Adrenal gland (tissue), 5 donors: ENCODE data around the gene LAPTM5.

Experiments
- POLR2A ChIP-seq, 2 donors: fragments of 450-650 bp; IDR thresholded peaks; one replicate each; pipeline ENCODE4 v1.6.1; 2017; ENCODE audit warnings: antibody characterized with exemption in 2 of 2, mild to moderate bottlenecking in 2 of 2, moderate library complexity in 1 of 2
- TF ChIP-seq, protein P1 (sequence below), 6 experiments: fragments of 450-650 bp in 4 of 6; fragments of 200-600 bp in 2 of 6; sonication (generic) in 1 of 6; IDR thresholded peaks; 1 replicate in 5 of 6; 2 replicates in 1 of 6; pipeline versions ENCODE4 v1.5.1 to v1.8.0; 2016 to 2021; ENCODE audit warnings: antibody characterized with exemption in 6 of 6, mild to moderate bottlenecking in 2 of 6, moderate library complexity in 1 of 6
- donor health status: DM: no; HTN: no; CAD: no.

DNA sequence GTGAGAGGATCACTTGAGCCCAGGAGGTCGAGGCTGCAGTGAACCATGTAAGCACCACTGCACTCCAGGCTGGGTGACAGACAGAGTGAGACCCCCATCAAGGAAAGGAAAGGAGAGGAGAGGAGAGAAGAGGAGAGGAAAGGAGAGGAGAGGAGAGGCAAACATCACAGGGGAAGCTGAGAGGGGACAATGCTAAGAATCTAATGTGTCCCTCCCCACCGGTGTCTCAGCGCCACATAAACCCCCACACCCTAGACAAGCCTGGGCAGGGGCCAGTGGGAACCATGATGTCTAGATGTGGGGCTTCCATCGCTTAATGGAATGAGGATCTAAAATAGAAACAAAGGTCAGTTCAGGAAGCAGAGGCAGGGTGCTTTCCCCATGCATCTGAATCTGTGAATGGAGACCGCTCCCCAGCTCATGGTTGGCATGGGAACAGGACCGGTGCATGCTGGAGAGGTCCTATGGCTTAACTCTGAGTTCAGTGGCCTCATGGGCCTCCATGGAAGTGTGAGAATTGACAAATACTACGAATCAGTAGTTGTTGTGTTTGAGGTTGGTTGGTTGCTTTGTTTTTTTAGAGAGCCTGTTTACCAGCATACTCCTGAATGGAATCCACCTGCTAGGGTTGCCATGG is 16.3 kb upstream of the LAPTM5 start:
- TF ChIP-seq, protein P1, sequence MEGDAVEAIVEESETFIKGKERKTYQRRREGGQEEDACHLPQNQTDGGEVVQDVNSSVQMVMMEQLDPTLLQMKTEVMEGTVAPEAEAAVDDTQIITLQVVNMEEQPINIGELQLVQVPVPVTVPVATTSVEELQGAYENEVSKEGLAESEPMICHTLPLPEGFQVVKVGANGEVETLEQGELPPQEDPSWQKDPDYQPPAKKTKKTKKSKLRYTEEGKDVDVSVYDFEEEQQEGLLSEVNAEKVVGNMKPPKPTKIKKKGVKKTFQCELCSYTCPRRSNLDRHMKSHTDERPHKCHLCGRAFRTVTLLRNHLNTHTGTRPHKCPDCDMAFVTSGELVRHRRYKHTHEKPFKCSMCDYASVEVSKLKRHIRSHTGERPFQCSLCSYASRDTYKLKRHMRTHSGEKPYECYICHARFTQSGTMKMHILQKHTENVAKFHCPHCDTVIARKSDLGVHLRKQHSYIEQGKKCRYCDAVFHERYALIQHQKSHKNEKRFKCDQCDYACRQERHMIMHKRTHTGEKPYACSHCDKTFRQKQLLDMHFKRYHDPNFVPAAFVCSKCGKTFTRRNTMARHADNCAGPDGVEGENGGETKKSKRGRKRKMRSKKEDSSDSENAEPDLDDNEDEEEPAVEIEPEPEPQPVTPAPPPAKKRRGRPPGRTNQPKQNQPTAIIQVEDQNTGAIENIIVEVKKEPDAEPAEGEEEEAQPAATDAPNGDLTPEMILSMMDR (IDR thresholded peaks at IDR 0.05), result no peak
- TF ChIP-seq POLR2A (IDR thresholded peaks at IDR 0.05), result no peak
